Activated T-cell treated with anti-CD3 and anti-CD28 coated beads, Interleukin-2, amount 50 U/mL, for 4 hours (primary cell): Measurements from ENCODE around the gene APOBEC2. TPM values are rescaled to one million over a fixed set of nuclear protein-coding genes. Genes with fewer than 3 reads are reported as not detected.
A peak's percentile ranks its signal among the peaks of the same experiment; 100 is the strongest.
"Not testable (repeated sequence)": the region's sequence is repeated elsewhere in the genome, so short reads cannot be mapped to it uniquely, and the experiment has no call there.

Experiments used
- ATAC-seq, 2 donors: fragments of 200-7000 bp; cut with Tn5 transposase; one replicate each; pipeline ENCODE4 v1.10.0; 2021
- DNase-seq: peaks from one replicate; pipeline ENCODE4 v3.0.0-alpha.2; 2020
- H3K27me3 Mint-ChIP-seq: one replicate; pipeline ENCODE4 v1.8.0; 2021; ENCODE audit warnings: low read depth, mixed read lengths
- H3K36me3 Mint-ChIP-seq: one replicate; pipeline ENCODE4 v1.8.0; 2022; ENCODE audit warnings: mixed read lengths; ENCODE audit not compliant: insufficient read depth
- H3K4me1 Mint-ChIP-seq: one replicate; pipeline ENCODE4 v1.8.0; 2021; ENCODE audit warnings: low read depth, mixed read lengths
- H3K4me3 Mint-ChIP-seq: one replicate; pipeline ENCODE4 v1.8.0; 2021; ENCODE audit warnings: mild to moderate bottlenecking, moderate library complexity, mixed read lengths
- H3K9me3 Mint-ChIP-seq: one replicate; pipeline ENCODE4 v1.8.0; 2021; ENCODE audit warnings: mixed read lengths
- total RNA-seq, 3 donors: library from RNA; stranded (reverse); gene quantifications; one replicate each; pipeline ENCODE4 v1.2.1, GENCODE V29; 2021

APOBEC2 gene
- total RNA-seq = not detected

- DNase-seq = no peak
- peak within 1 kb of the TSS; percentile 2 for H3K4me3 Mint-ChIP-seq
- peaks cover 29% of the 10 kb centered on the region for H3K36me3 Mint-ChIP-seq
- H3K27me3 Mint-ChIP-seq = no peaks in the 10 kb centered on the region
- peaks cover 17% of the 10 kb centered on the region for H3K4me1 Mint-ChIP-seq
- ATAC-seq = no peak
- no peaks in the 10 kb centered on the region for H3K9me3 Mint-ChIP-seq
Observed at GRCh38 chr6:41053041-41053440, at the start of gene APOBEC2. Gene APOBEC2 (plus strand): TSS chr6:41053202. CDS start chr6:41053348, 146 bp downstream.

GRCh38 chr6:41006217-41006616 is 46.8 kb upstream of the APOBEC2 start:
- H3K4me3 Mint-ChIP-seq, H3K36me3 Mint-ChIP-seq, H3K4me1 Mint-ChIP-seq, H3K9me3 Mint-ChIP-seq: not testable (repeated sequence)
- peak; percentile 54 to 77 for ATAC-seq
- DNase-seq = peak; percentile 48
- peaks cover 25% of the 10 kb centered on the region for H3K27me3 Mint-ChIP-seq

- ATAC-seq, H3K4me1 Mint-ChIP-seq, DNase-seq, H3K36me3 Mint-ChIP-seq, H3K4me3 Mint-ChIP-seq, H3K9me3 Mint-ChIP-seq: not testable (repeated sequence)
- peaks cover 21% of the 10 kb centered on the region for H3K27me3 Mint-ChIP-seq
Observed at GRCh38 chr6:41006980-41007379, 46.0 kb upstream of the APOBEC2 start.

GRCh38 chr6:41008011-41008410 is 45.0 kb upstream of the APOBEC2 start:
- no peaks in the 10 kb centered on the region for H3K36me3 Mint-ChIP-seq
- ATAC-seq (no peak), DNase-seq (no peak)
- H3K4me1 Mint-ChIP-seq = no peaks in the 10 kb centered on the region
- H3K4me3 Mint-ChIP-seq = no peak overlapping the region
- H3K27me3 Mint-ChIP-seq = peaks cover 20% of the 10 kb centered on the region
- no peaks in the 10 kb centered on the region for H3K9me3 Mint-ChIP-seq

GRCh38 chr6:41009669-41010068 is 43.3 kb upstream of the APOBEC2 start:
- Mint-ChIP-seq H3K27me3 (peaks cover 9% of the 10 kb centered on the region), H3K9me3 (no peaks in the 10 kb centered on the region), H3K4me3 (no peak overlapping the region), H3K4me1 (no peaks in the 10 kb centered on the region), H3K36me3 (no peaks in the 10 kb centered on the region)
- DNase-seq = no peak
- no peak for ATAC-seq

- DNase-seq = no peak
- ATAC-seq = no peak
- Mint-ChIP-seq H3K36me3 (no peaks in the 10 kb centered on the region), H3K27me3 (peaks cover 5% of the 10 kb centered on the region), H3K4me3 (no peak overlapping the region), H3K9me3 (no peaks in the 10 kb centered on the region), H3K4me1 (no peaks in the 10 kb centered on the region)
Observed at GRCh38 chr6:41011673-41012072, 41.3 kb upstream of the APOBEC2 start.

GRCh38 chr6:41013466-41014153 is 39.4 kb upstream of the APOBEC2 start:
- Mint-ChIP-seq H3K4me1 (no peaks in the 10 kb centered on the region), H3K27me3 (peaks cover 5% of the 10 kb centered on the region), H3K4me3 (no peak overlapping the region), H3K9me3 (no peaks in the 10 kb centered on the region), H3K36me3 (no peaks in the 10 kb centered on the region)
- no peak for ATAC-seq
- no peak for DNase-seq

- ATAC-seq (no peak), DNase-seq (no peak)
- Mint-ChIP-seq H3K9me3 (no peaks in the 10 kb centered on the region), H3K36me3 (no peaks in the 10 kb centered on the region), H3K27me3 (peaks cover 5% of the 10 kb centered on the region), H3K4me1 (no peaks in the 10 kb centered on the region), H3K4me3 (no peak overlapping the region)
Observed at GRCh38 chr6:41014780-41015179, 38.2 kb upstream of the APOBEC2 start.

- not testable (repeated sequence) for DNase-seq, H3K36me3 Mint-ChIP-seq, H3K4me3 Mint-ChIP-seq, ATAC-seq, H3K4me1 Mint-ChIP-seq, H3K9me3 Mint-ChIP-seq, H3K27me3 Mint-ChIP-seq
Observed at GRCh38 chr6:41015860-41016259, 37.1 kb upstream of the APOBEC2 start.

GRCh38 chr6:41017663-41018062 is 35.3 kb upstream of the APOBEC2 start:
- Mint-ChIP-seq H3K27me3 (no peaks in the 10 kb centered on the region), H3K9me3 (peaks cover 2% of the 10 kb centered on the region), H3K4me1 (no peaks in the 10 kb centered on the region), H3K4me3 (no peak overlapping the region), H3K36me3 (no peaks in the 10 kb centered on the region)
- DNase-seq (no peak), ATAC-seq (no peak)

- no peak for ATAC-seq
- H3K4me1 Mint-ChIP-seq = peaks cover 1% of the 10 kb centered on the region
- H3K27me3 Mint-ChIP-seq = no peaks in the 10 kb centered on the region
- no peak overlapping the region for H3K4me3 Mint-ChIP-seq
- peaks cover 2% of the 10 kb centered on the region for H3K36me3 Mint-ChIP-seq
- no peak for DNase-seq
- H3K9me3 Mint-ChIP-seq = peaks cover 2% of the 10 kb centered on the region
Observed at GRCh38 chr6:41021832-41022231, 31.2 kb upstream of the APOBEC2 start.

- Mint-ChIP-seq H3K36me3 (peaks cover 2% of the 10 kb centered on the region), H3K9me3 (peaks cover 2% of the 10 kb centered on the region), H3K27me3 (no peaks in the 10 kb centered on the region), H3K4me1 (peaks cover 5% of the 10 kb centered on the region), H3K4me3 (no peak overlapping the region)
- ATAC-seq = no peak
- DNase-seq = no peak
Observed at GRCh38 chr6:41022294-41022693, 30.7 kb upstream of the APOBEC2 start.

GRCh38 chr6:41023114-41023513 is 29.9 kb upstream of the APOBEC2 start:
- ATAC-seq = no peak
- Mint-ChIP-seq H3K4me3 (no peak overlapping the region), H3K9me3 (peaks cover 2% of the 10 kb centered on the region), H3K27me3 (no peaks in the 10 kb centered on the region), H3K4me1 (peaks cover 12% of the 10 kb centered on the region), H3K36me3 (peaks cover 2% of the 10 kb centered on the region)
- no peak for DNase-seq

- ATAC-seq (no peak), DNase-seq (no peak)
- H3K9me3 Mint-ChIP-seq = no peaks in the 10 kb centered on the region
- H3K36me3 Mint-ChIP-seq = peaks cover 2% of the 10 kb centered on the region
- no peaks in the 10 kb centered on the region for H3K27me3 Mint-ChIP-seq
- peaks cover 22% of the 10 kb centered on the region for H3K4me1 Mint-ChIP-seq
- H3K4me3 Mint-ChIP-seq = peak overlapping the region; percentile 25
Observed at GRCh38 chr6:41025966-41026530, 27.0 kb upstream of the APOBEC2 start.

GRCh38 chr6:41027241-41027640 is 25.8 kb upstream of the APOBEC2 start:
- H3K27me3 Mint-ChIP-seq = no peaks in the 10 kb centered on the region
- no peak for DNase-seq
- ATAC-seq = no peak
- H3K4me1 Mint-ChIP-seq = peaks cover 22% of the 10 kb centered on the region
- H3K36me3 Mint-ChIP-seq = peaks cover 2% of the 10 kb centered on the region
- no peaks in the 10 kb centered on the region for H3K9me3 Mint-ChIP-seq
- peak overlapping the region; percentile 83 for H3K4me3 Mint-ChIP-seq
